ENCODE data around the gene LRWD1.

GRCh38 chr7:102415685-102416225, 49.0 kb upstream of the LRWD1 start:
- TF ChIP-seq, protein P1, sequence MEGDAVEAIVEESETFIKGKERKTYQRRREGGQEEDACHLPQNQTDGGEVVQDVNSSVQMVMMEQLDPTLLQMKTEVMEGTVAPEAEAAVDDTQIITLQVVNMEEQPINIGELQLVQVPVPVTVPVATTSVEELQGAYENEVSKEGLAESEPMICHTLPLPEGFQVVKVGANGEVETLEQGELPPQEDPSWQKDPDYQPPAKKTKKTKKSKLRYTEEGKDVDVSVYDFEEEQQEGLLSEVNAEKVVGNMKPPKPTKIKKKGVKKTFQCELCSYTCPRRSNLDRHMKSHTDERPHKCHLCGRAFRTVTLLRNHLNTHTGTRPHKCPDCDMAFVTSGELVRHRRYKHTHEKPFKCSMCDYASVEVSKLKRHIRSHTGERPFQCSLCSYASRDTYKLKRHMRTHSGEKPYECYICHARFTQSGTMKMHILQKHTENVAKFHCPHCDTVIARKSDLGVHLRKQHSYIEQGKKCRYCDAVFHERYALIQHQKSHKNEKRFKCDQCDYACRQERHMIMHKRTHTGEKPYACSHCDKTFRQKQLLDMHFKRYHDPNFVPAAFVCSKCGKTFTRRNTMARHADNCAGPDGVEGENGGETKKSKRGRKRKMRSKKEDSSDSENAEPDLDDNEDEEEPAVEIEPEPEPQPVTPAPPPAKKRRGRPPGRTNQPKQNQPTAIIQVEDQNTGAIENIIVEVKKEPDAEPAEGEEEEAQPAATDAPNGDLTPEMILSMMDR (IDR thresholded peaks at IDR 0.05): no peak
- no peak for TF ChIP-seq POLR2A (IDR thresholded peaks at IDR 0.05)
